HG02970 (cell line): Measurements from ENCODE around the gene USP12.
"Not testable (repeated sequence)": the region's sequence is repeated elsewhere in the genome, so short reads cannot be mapped to it uniquely, and the experiment has no call there.

ENCODE experiments used
- ATAC-seq: cut with Tn5 transposase; IDR thresholded peaks from one replicate; pipeline ENCODE4 v1.9.1; 2021; ENCODE audit warnings: mild to moderate bottlenecking, moderate library complexity, moderate number of reproducible peaks; ENCODE audit not compliant: unreplicated experiment, low FRiP score

USP12 gene

DNA sequence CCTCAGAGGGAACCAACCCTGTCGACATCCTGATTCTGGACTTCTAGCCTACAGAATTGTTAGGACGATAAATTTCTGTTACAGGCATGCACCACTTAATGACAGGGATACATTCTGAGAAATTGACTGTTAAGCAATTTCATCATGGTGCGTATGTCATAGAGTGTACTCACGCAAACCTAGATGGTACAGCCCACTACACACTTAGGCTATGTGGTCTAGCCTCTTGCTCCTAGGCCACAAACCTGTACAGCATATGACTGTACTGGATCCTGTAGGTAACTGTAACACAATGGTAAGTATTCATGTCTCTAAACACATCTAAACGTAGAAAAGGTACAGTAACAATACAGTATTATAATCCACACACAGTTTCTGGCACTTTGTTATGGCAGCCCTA, 13.3 kb downstream of the USP12 start:
- ATAC-seq: no peak

DNA sequence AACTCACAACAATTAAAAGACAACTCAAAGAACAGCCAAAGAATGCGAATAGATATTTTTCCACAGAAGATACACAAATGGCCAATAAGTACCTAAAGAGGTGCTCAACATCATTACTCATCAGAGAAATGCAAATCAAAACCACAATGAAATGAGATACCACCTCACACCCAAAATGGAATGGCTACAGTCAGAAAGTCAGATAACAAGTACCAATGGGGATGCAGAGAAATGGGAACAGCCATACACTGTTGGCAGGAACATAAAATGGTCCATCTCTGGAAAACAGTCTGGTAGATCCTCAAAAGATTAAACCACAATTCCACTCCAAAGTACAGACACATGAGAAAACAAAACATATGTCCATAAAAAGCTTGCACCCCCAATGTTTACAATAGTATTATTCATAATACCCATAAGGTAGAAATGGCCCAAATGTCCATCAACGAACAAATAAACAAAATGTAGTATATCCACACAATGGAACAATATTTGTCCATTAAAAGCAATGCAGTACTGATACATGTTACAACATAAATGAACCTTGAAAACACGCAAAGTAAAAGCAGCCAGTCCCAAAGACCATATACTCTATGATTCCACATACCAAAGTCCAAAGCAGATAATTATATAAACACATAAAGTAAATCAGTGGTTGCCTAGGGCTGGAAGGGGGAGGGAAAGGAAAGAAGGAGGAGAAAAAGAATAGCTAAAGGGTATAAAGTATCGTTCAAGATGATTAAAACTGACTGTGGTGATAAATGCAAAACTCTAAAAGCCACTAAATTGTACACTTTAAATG, 19.6 kb downstream of the USP12 start:
- no peak for ATAC-seq

DNA sequence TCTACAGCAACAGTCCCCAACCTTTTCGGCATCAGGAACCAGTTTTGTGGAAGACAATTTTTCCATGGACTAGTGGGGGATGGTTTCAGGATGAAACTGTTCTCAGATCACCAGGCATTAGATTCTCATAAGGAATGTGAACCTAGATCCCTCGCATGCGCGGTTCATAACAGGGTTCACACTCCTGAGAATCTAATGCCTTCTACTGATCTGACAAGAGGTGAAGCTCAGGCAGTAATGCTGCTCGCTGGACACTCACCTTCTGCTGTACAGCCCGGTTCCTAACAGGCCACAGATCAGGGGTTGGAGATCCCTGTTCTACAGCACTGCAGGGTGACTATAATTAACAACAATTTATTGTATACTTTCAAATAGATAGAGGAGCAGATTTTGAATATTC, 21.9 kb downstream of the USP12 start:
- no peak for ATAC-seq

DNA sequence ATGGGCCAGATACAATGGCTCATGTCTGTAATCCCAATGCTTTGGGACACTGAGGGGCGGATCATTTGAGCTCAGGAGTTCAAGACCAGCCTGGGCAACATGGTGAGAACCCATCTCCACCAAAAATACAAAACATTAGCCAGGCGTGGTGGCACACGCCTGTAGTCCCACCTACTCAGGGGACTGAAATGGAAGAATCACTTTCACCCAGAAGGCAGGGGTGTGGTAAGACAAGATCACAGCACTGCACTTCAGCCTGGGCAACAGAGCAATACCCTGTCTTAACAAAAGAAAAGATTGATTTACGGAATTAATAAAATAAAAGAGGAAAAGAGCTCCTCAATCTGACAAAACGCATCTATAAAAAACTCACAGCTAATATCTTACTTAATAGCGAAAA, 22.7 kb downstream of the USP12 start:
- no peak for ATAC-seq

DNA sequence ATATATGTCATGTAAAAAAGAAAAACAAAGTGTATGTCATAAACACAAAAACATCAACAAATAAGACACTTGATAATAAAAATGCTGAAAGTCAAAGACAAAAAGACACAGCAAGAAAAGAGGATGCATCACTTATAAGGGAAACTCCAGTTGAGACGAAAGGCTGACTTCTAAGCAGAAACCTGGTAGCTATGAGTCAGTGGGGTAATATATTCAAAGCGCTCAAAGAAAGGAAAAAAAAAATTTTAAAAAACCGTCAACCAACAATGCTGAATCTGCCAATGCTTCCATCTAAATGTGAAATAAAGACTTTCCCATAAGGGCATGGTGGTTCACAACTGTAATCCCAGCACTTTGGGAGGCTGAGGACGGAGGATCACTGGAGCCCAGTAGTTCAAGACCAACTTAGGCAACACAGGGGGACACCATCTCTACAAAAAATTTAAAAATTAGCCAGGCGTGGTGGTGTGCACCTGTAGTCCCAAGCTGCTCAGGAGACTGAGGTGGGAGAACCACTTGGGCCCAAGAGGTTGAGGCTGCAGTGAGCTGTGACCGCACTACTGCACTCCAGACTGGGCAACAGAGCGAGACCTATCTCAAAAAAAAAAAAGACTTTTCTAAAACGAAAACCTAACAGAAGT, 24.0 kb downstream of the USP12 start:
- peak; percentile 50 for ATAC-seq

DNA sequence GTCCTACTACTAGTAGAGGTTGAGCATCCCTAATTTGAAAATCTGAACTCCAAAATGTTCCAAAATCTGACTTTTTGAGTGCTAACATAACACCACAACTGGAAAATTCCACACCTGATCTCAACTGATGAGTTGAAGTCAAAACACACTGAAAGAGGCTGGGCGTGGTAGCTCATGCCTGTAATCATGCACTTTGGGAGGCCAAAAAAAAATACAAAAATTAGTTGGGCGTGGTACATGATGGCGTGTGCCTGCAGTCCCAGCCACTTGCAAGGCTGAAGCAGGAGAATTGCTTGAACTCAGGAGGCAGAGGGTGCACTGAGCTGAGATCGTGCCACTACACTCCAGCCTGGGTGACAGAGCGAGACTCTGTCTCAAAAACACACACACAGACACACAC, 29.9 kb downstream of the USP12 start:
- ATAC-seq: no peak

DNA sequence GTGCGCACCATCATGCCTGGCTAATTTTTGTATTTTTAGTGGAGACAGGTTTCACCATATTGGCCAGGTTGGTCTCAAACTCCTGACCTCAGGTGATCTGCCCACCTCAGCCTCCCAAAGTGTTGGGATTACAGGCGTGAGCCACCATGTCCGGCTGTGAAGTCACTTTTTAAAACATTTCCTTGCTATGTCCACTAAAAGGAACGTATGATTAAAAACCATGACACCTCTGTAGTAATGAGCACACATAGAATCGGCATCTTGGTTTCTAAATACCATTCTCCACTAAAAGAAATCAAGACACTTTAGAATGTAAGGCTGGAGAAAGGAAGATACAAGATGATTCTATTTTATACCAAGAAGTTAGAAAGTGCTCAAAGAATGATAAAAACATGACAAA, 30.5 kb downstream of the USP12 start:
- ATAC-seq: not testable (repeated sequence)

DNA sequence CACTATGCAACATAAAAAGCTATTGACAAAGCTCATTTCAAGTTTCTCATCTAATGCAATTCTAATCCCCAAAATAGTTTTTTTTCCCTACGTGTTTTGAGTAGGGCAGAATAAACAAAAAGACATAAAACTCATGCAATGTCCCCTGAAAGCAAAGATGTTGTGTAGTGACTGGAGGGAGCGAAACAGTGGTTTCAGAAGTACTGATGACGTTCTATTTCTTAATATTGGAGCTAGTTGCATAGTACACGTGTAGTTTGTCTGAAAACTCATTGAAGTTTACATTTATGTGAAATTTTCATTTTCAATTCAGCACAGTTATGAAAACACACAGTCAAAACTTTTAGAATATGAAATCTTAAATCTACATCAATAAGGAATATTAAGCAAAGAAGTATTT, 31.6 kb downstream of the USP12 start:
- ATAC-seq: no peak

DNA sequence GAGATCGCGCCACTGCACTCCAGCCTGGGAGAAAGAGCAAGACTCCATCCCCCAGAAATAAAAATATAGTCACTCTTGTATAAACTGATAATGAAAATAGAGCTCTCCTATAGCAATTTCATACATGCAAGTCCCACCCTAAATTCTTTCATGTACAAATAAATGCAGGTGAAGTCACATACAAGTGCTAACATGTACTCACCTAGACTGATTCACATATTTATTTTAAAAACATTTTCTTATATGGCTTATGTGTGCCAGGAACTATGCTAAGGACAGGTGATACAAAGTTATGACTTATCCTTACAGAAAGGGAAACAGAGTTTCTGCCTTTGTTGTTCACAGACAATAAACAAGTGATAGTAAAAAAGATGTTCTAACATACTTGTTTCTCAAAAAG, 32.0 kb downstream of the USP12 start:
- no peak for ATAC-seq

DNA sequence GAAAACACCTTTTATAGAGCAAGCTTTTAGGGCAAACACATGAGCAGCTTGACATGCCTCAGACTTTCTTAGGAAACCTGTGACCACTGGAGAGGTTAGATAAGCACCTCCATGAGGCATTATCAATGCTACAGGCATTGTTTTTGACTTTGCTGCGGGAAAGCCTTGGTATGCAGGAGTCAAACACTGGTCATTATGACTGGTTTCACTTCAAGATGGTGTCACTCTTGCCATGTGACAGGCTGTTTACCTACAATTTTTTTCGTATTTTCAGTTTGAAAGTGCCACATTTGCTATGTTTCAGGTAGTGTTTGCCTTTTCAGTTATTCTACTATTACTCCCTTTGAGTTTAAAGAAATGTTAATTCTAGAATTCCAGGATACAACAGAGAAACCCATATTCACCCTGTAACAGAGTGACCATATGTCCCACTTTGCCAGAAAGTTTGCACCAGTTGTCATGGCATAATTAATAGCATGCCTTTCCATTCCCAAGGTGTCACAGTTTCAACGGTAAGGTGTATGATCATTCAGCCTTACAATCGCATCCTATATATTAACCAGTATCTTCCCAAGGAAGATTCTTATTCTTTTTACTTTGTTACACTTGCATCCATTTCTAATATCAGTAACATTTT, 33.0 kb downstream of the USP12 start:
- ATAC-seq: no peak

DNA sequence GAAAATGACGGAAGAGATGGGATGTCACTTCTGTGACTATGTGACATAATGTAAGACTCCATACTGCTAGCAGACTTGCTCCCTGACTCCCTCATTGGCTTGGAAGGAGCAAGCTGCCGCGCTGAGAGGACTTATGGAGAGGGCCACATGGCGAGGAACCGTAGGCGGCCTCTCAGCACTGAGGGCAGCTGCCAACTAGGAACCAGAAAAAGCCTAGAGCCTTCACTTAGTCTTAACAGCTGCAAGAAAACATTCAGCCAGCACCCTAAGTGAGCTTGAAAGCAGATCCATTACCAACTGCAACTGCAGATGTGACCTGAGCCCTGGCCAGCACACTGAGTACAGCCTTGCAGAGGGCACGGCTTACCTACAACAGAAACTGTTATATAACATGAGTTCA, 33.9 kb downstream of the USP12 start:
- ATAC-seq: no peak

DNA sequence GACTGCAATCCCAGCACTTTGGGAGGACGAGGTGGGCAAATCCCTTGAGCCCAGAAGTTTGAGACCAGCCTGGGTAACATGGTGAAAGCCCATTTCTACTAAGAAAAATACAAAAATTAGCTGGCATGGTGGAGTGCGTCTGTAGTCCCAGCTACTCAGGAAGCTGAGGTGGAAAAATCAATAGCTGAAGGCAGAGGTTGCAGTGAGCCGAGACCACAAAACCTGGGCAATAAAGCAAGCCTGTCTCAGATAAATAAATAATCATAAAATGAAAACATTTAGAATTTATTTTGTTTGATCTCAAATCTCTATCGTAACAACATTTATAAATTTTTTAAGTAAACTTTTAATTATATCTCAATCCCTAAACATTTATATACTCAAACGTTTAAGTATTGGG, 36.6 kb downstream of the USP12 start:
- no peak for ATAC-seq

DNA sequence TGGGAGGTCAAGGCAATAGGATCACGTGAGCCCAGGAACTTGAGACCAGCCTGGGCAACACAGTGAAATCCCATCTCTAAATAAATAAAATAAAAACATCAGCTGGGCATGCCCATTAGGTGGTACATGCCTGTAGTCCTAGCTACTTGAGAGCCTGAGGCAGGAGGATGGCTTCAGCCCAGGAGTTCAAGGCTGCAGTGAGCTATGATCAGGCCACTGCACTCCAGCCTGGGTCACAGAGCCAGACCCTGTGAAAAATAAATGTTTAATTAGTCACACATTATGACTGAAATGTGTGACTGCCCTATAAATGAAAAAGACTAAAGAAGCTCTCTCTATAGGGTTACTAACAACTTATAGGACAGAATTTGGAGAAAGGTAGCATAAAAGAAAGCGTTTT, 37.7 kb downstream of the USP12 start:
- ATAC-seq: no peak

DNA sequence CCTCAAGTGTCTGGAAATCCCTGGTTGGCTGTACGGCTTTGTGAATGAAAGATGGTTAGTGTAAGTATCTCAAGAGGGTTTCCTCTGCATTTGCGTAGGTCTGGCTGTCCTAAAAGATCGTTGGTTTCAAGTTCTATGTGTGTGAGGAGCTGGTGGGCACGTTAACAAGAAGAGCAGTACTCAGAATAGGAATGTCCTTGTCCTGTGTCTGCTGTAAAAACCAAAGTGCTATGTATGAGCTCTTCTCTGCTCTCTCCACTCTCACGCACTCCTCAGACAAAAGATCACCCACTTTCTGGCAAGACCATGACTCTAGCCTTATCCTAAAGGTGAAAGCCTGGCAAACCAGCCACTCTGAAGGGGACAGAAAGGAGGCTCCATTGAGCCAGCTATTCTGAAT, 39.1 kb downstream of the USP12 start:
- ATAC-seq: no peak

DNA sequence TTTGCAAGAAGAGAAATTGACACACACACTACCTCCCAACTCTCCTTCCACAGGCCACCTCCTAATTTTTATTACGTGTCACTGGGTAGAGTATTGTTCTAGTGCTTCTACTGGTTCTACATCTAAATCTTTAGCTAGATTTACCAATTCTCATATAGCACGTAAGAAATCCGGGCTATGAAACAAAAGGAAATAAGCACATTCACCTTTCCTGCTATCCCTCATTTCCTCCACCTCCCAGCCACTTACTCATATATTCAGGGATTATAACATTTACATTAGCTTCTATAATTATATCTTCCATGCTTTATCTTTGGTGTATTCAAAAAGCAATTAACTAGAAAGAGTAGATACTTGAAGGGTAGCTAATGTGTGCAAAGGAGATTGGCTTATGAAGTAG, 39.7 kb downstream of the USP12 start:
- no peak for ATAC-seq

DNA sequence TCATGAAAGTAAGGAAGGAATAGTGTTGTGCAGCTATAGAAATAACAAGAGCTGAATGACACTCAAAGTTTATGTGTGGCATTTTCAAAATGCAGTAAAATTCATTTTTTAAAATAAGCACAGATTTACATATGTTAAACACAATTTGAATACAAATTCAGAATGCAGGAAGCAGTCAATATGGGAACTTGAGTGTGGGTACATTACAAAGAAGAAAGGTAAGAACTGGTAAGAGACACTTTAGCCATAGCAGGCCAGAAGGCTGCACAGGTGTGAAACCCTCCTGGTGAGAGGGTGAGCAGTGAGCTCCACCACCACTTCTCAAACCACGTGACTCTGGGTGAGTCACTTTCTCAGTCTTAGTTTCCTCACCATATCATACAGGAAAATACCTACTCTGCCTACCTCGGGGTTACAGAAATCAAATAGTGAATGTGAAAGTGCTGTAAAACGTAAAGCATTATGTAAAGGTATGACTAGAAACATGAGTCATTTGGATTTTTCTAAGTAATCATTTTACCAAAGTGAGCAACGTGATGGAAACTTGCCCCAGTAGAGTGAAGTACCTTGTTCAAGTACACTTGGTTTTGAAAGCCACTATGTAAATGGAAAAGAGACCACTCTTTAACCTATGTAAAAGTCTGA, 40.5 kb downstream of the USP12 start:
- ATAC-seq: peak; percentile 90

DNA sequence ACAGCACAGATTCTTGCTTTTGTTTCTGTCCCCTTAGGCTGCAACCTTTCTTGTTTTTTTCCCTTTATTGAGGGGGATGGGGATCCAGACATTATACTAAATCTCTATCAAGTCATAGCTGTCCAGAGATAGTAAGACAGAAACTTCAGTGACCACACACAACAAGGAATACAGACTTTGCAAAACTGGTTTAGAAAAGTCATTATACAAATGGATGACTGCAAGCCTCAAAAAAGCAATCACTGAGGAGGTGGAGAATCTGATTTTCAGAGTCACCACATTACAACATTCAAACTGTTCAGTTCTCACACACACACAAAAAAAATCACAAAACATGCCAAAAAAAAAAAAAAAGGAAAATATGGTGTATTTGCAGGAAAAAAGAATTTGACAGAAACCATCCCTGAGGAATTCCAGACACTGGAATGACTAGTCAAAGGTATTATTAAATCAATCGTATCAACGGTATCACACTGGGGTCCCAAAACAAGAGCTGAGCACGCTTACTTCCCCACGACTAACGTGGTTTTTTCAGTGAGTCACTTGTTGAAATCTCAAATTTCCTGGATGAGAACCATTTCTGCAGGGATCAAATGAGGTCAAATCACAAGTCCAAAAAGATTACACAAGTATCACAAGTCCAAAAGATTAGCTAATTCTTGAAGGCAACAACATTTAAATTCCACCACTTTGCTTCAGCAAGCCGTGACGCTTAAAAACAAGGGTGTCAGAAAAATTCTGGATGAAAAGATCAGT, 41.2 kb downstream of the USP12 start:
- no peak for ATAC-seq

DNA sequence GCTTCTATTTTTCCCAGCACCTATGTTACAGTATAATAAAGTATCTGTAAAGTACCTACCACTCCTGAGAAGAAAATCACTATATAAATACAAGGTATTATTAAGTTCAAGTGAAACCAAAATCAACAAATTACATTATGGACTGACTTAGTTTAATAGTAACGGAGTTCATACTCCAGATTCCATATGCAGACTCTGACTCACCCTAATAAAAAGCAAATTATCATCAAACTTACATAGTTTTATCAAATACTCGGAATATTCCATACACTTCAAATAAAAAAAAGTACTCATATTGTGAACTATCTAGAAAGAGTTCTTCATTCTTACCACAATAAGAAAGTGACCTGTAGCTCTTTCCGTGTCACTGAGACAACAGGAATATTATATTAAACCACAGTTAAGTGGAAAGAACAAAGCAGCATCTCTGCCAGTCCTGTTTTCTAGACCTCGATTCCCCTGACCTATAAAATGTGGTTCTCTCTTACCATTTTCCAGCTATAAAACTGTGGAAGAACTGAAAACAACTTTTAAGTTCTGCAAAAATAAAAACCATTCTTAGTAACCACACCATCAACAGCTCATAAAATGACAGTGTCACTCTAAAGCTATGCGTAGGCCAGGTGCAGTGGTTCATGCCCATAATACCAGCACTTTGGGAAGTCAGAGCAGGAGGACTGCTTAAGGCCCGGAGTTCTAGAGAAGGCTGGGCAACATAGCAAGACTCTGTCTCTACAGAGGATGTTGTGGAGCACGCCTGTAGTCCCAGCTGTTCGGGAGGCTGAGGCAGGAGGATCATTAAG, 42.6 kb downstream of the USP12 start:
- ATAC-seq: no peak

DNA sequence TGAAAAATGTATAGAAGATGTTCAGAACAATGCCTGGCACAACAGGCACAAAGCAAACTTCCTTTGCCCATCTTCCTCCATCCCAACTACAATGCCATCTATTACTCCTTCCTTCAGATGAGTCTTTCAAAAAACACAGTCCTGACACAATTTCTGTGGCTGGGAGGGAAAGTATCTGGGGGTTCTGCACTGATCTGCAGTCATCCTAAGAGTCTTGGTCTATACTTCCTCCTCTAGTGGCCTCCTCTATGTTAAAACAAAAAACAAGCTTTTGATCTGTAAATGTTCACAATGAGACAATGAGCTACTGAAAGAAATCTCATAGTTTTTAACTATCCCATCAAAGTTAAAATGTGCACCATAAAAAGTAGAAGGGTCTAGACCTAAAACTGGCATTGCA, 44.8 kb downstream of the USP12 start:
- ATAC-seq: no peak
